Stimulated activated CD8-positive, alpha-beta memory T cell treated with anti-CD3 and anti-CD28 coated beads, Interleukin-7, amount 100 ng/mL, for 48 hours (primary cell): ENCODE measurements around the gene PLPP2.

Experiments
- DNase-seq, 2 donors: peaks; one replicate each; pipeline ENCODE4 v3.0.0-alpha.2; 2020; ENCODE audit warnings: low read depth in 1 of 2; ENCODE audit errors: extremely low read depth in 1 of 2

PLPP2 gene

GRCh38 chr19:294946-295686, 3.9 kb upstream of the PLPP2 start:
- DNase-seq, result peak in 1 of 2 donors; percentile 19

- no peak for DNase-seq
Observed at GRCh38 chr19:294341-294945, 3.2 kb upstream of the PLPP2 start.

GRCh38 chr19:293436-294110, 2.4 kb upstream of the PLPP2 start:
- no peak for DNase-seq

DNA sequence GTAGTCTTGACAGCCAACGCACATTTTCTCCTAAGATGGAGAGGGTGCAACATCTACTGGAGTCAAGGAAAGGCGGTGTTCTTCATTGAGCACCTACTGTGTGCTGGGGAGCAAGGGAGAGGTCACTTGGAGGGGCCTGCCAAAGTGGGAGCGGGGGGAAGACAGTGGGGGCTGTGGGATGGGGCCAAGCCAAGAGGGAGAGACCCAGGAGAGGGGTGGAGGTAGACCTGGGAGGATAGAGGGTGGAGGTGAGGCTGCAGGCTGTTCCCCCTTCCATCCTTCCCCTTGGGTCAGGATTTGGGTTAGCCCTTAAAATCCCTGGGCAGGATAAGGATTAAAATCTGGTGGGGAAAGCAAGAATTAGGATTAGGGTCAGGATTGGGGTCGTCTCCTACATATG, 1.7 kb upstream of the PLPP2 start:
- no peak for DNase-seq

DNA sequence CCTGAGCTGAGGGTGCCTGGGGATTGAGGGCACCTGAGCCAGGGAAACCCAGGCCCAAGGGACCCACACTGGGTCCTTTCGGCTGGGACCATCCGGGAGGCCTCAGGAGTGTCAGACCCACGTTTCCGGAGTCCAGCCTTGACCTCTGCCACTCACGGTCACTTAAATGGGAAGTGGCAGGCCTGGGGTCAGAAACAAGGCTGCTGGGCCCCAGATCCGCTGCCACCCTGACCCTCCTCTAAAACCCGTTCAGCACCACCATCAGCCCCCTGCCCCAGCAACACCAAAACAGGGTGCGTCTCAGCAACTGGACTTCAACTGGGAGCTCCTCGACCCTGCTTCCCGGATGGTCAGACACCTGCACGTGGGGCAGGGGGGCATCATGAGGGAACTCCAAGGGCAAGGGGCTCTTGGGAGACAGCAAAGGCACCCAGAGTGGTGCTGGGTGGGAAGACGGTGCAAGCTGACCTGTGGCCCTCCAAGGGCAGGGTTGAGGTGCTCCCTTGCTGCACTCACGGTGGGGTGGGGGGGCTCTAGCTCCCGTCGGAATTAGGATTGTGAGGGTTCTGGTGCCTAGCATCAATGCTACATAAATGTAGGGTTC, 1.2 kb upstream of the PLPP2 start:
- DNase-seq, result no peak

DNA sequence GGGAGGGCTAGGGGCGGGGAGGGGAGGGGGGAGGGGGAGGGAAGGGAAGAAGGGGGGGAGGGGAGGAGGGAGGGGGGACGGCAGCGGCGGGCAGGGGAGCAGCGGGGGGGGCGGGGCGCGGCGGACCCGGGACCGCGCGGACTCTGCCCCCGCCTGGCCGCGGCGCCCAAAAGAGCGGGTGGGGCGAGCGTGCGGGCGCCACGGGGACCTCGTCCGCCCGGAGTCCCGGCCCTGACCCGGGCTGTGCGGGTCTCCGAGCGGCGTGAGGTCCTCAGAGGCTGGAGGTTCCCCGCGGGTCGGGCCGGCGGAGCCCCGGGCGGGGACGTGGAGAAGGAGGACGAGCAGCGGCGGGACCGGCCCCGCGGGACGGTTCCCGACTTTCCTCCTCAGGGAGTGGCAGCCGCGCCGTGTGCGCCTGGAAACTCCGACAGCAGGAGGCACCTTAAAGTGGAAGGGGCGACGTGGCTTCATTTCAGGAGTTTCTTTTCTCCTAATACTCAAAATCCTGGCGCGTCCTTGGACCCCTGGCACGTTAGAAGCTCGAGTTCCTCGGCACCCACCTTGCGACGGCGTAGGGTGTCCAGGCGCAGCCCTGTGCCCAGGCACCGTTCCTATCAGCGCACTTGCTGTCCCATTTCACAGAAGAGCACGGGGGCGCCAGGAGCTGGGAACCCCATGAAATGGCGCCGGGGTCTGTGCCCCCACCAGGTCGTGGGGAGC, 518 bp upstream of the PLPP2 start:
- DNase-seq, result no peak

DNA sequence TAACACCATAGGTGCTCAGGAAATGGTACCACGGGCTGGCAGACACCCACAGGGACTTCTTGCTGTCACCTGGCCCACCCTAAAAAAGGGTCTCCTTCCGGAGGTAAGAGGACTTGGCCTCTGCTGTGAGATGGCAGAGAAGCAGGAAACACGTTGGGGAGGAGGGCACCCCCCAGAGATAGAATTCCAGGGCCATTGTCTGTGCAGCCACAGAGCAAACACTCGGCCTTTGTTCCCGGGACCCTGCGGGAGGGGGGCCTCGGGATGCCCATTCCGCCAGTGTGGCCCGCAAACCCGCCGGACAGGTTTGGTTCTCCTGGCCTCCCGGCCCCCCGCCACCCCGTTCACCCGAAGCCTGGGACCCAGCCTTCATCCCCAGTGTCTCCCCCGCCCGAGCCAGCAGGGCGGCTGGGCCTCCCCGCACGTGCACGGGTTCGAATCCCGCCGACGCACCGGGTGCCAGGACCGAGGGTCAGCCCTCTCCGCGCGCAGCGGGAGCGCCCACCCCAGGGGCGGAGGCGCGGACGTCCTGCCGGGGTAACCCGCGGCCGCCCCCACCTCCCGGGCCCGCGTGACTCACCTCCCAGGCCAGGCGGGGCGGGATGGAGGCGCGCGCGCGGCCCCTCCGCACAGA, 714 bp downstream of the PLPP2 start:
- DNase-seq, result no peak

- DNase-seq, result peak in 1 of 2 donors; percentile 25
Observed at GRCh38 chr19:289651-290371, 1.4 kb downstream of the PLPP2 start.

DNA sequence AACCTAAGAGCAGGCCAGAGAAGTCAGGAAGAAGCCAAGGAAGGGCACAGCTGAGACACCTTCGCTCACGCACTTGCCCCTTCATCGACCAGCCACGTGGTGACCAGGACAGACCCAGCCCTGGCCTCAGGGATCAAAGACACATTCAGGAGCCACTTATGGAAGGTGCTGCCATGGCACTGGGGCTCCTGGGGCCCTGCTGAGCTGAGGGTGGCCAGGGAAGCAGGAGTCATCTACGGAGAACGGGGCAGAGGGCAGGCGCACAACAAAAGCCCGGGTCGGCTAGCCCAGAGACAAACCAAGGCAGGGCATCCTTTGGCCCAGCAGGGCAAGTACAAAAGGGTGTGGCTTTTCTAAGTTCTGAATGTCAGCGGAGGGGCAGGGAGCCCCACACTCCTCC, 2.3 kb downstream of the PLPP2 start:
- DNase-seq, result no peak

GRCh38 chr19:287381-287871, 3.8 kb downstream of the PLPP2 start:
- DNase-seq, result no peak

- no peak for DNase-seq
Observed at GRCh38 chr19:283395-283794, 7.8 kb downstream of the PLPP2 start.

DNA sequence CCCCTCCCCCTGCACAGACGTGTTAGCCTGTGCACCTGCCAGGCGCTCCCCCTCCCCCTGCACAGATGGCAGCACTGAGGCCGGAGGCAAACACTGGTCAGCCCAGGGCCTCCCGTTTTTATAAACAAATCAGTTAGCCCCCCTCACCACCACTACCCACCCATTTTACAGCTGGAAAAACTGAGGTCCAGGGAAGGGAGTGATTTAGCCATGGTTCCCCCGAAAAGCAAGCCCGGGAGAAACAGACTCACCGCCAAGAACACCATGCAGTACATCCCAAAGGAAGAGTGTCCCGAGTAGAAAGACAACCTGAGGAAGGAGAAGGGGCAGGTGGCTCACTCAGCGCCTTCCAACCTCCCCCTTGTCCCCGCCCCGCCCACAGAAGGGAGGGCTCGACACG, 8.7 kb downstream of the PLPP2 start:
- DNase-seq, result no peak

DNA sequence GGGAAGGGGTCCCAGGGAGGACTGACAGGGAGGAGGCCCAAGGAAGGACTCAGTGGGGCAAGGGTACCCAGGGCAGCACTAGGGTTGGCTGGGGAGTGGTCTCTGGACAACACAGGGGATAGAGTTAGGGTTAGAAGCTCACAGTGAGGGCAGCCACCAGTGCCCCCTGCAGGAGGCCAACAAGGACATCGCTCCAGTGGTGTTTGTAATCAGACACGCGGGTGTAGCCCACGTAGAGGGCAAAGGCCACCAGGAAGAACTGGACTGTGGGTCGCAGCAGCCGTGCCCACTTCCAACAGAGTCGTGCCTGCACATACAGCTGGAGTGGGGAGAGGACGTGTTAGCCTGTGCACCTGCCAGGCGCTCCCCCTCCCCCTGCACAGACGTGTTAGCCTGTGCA, 9.2 kb downstream of the PLPP2 start:
- no peak for DNase-seq

DNA sequence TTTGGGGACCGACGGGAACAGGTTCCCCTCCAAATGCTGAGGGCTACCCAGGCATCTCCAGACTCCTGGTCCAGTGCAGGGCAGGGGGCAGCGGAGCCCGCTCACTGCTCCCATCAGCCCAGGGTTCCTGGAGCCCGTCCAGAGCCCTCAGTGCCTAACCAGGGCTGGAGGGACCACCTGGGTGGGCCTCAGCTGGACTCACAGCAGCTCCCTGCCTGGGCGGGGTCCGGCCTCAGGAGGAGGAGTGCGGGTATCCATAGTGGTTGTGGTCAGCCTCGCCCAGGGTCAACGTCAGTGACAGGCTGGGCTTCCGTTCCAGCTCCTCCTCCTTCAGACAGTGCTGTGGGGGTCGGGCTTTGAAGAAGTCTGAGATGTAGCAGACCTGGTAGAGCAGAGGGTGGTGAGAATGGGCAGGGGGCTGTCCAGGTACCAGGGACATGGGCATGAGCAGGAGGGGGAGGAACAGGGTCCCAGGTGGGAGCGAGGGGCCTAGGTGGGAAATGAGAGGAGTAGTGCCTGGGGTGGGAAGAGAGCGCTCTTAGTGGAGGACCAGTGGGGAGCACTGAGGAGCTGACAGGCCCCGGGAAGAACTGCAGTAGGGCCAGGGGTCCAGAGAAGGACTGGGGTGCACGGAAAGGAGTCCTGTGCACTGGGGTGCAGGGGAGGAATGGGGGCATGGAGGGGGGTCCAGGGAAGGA, 9.9 kb downstream of the PLPP2 start:
- no peak for DNase-seq

DNA sequence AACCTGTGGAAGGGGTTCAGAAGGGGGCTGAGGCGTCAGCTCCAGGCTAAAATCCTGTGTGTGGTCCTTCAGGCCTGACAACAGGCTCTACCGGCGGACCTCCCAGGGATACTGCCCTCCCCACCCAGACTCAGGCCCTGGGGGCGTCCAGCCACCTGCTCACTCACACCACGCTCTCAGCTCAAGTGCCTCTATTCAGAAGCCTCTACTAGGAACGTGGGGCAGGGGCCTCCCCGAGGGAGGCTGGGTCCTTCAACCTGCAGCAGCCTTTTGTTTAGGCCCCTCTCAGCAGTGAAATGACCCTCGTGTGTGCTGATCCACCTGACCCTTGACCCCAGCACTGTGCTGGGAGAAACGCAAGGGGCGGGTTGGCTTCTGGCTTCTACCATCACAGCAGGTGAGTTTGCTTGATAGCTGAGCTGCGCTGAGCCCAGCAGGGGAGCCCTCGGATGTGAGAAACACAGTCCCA, 10.6 kb downstream of the PLPP2 start:
- DNase-seq, result no peak

- no peak for DNase-seq
Observed at GRCh38 chr19:279656-280055, 11.5 kb downstream of the PLPP2 start.

DNA sequence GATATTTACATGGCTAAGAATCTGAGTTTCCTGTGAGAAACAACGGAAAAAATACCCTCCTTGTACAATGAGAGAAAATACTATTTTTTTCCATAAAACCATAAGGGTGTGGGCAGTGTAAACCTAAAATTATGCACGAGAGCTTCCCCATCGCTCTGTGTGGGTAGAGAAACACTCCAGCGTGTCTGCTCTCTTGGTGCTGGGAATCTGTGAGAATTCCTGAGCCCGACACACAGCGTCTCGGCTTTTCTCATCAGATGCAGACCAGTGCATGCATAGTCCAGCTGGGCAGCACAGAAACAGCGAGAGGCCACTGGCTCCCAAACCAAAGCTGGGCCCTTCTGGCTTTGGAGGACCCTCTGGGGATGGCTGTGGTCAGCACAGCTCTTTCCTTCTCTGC, 12.0 kb downstream of the PLPP2 start:
- DNase-seq, result no peak

DNA sequence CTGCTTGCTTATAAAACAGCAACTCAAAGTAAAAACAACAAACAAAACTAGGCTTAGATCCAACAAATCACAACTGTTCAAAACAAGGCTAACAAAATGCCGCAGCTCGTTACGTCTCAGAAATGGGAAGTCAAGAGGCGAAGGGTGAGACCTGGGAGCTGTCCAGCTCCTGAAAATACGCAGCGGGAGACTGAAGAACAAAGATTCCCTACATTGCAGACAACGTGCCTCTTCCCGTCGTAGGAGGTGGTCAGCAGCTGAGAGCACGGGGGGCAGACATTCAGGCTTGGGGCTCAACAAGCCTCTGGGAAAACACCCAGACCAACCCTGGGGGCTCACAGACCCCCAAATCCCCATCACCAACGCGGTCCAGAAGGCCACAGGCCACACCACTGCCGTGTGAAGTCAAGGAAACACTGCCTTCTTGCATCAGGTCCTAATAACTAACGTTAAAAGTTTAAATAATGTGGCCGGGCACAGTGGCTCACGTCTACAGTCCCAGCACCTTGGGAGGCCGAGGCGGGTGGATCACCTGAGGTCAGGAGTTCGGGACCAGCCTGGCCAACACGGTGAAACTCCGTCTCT, 13.5 kb downstream of the PLPP2 start:
- DNase-seq, result no peak

- no peak for DNase-seq
Observed at GRCh38 chr19:277131-277530, 14.1 kb downstream of the PLPP2 start.
